GM12878 (cell line): ENCODE data around the gene SLC22A4. TPM values are rescaled to one million over a fixed set of nuclear protein-coding genes. Genes with fewer than 3 reads are reported as not detected.
A peak's percentile ranks its signal among the peaks of the same experiment; 100 is the strongest.

Experiments
- ATAC-seq: fragments of 200-7000 bp; cut with Tn5 transposase; 3 replicates; pipeline ENCODE4 v1.9.1; 2020; ENCODE audit warnings: mild to moderate bottlenecking, moderate library complexity
- BruUV-seq: library from RNA; stranded (reverse); fragments of 400-500 nt; replicated peaks from 2 replicates; lab custom pipeline; 2021; lab: Mats Ljungman, UMichigan
- CTCF ChIA-PET: fragments of 300-600 bp; sonication (Branson Sonifier 250); formaldehyde crosslinking; extraction: SDS; loops from one replicate; lab custom pipeline; 2021; ENCODE audit warnings: inconsistent platforms; lab: Yijun Ruan, JAX
- POLR2A ChIA-PET: fragments of 350-600 bp; formaldehyde crosslinking; extraction: SDS; loops from one replicate; lab custom pipeline; 2021; ENCODE audit warnings: inconsistent platforms; lab: Charles Lee
- RAD21 ChIA-PET: fragments of 300-600 bp; sonication (Branson Sonifier 250); formaldehyde crosslinking; loops from one replicate; lab custom pipeline; 2023; ENCODE audit warnings: antibody characterized with exemption; ENCODE audit not compliant: unreplicated experiment; lab: Charles Lee
- SMC1A ChIA-PET: fragments of 300-600 bp; sonication (Branson Sonifier 250); formaldehyde crosslinking; loops from one replicate; lab custom pipeline; 2023; ENCODE audit not compliant: unreplicated experiment, uncharacterized antibody; lab: Charles Lee
- DNase-seq: peaks from one replicate; pipeline ENCODE4 v3.0.0-alpha.2; 2011; ENCODE audit warnings: low read depth, low spot score
- FAIRE-seq: peaks from 3 replicates; lab custom pipeline; 2011; peaks lifted over from hg19 to GRCh38; lab: Jason Lieb, UNC
- H2AFZ ChIP-seq: 2 replicates; pipeline ENCODE4 v1.6.0; 2011; ENCODE audit warnings: low read depth, low read length, control low read depth; ENCODE audit not compliant: control insufficient read depth
- H3K27ac ChIP-seq: 2 replicates; pipeline ENCODE4 v1.5.1; 2011; ENCODE audit warnings: control low read depth; ENCODE audit not compliant: control insufficient read depth, insufficient read depth
- H3K27me3 ChIP-seq, 2 experiments: replicated peaks in 1 of 2; 2 replicates each; pipeline versions ENCODE4 v1.6.0 to v1.6.1; 2011; ENCODE audit warnings: low read length in 1 of 2; ENCODE audit not compliant: control insufficient read depth in 2 of 2, insufficient read depth in 2 of 2
- H3K36me3 ChIP-seq, 2 experiments: 2 replicates each; pipeline ENCODE4 v1.5.1; 2011; ENCODE audit warnings: low read length in 1 of 2; ENCODE audit not compliant: control insufficient read depth in 2 of 2, insufficient read depth in 2 of 2
- H3K4me1 ChIP-seq: 2 replicates; pipeline ENCODE4 v1.6.1; 2011; ENCODE audit warnings: mild to moderate bottlenecking, low read length, moderate library complexity, mixed read lengths; ENCODE audit not compliant: control insufficient read depth, insufficient read depth
- H3K4me2 ChIP-seq: 2 replicates; pipeline ENCODE4 v1.6.0; 2011; ENCODE audit warnings: control low read depth; ENCODE audit not compliant: control insufficient read depth, insufficient read depth
- H3K4me3 ChIP-seq: fragments of 200-600 bp; sonication (generic); 2 replicates; pipeline ENCODE4 v1.5.1; 2016
- H3K79me2 ChIP-seq: 2 replicates; pipeline ENCODE4 v1.6.0; 2011; ENCODE audit warnings: low read length; ENCODE audit not compliant: control insufficient read depth, insufficient read depth
- H3K9ac ChIP-seq: 2 replicates; pipeline ENCODE4 v1.8.0; 2011; ENCODE audit warnings: low read length, control low read depth, mixed read lengths; ENCODE audit not compliant: control insufficient read depth, insufficient read depth
- H3K9me3 ChIP-seq: replicated peaks from 3 replicates; pipeline ENCODE4 v1.5.1; 2011; ENCODE audit warnings: mild to moderate bottlenecking, low read length; ENCODE audit not compliant: control insufficient read depth, insufficient read depth
- H4K20me1 ChIP-seq: 2 replicates; pipeline ENCODE4 v1.6.0; 2011; ENCODE audit not compliant: control insufficient read depth, insufficient read depth
- DPF2 ChIP-seq: fragments of 450-650 bp; IDR thresholded peaks from 2 replicates; pipeline ENCODE4 v1.6.1; 2017; ENCODE audit warnings: mild to moderate bottlenecking
- EED ChIP-seq: sonication (generic); IDR thresholded peaks from 2 replicates; pipeline ENCODE4 v1.6.1; 2016; ENCODE audit warnings: antibody characterized with exemption, low read depth
- GABPA ChIP-seq: IDR thresholded peaks from 2 replicates; pipeline ENCODE4 v1.6.1; 2014; ENCODE audit warnings: antibody characterized with exemption, low read depth, mild to moderate bottlenecking, inconsistent platforms
- IRF4 ChIP-seq: IDR thresholded peaks from 2 replicates; pipeline ENCODE4 v1.6.1; 2011; ENCODE audit warnings: low read depth, low read length
- MLLT1 ChIP-seq: fragments of 450-650 bp; IDR thresholded peaks from 2 replicates; pipeline ENCODE4 v1.6.1; 2016; ENCODE audit warnings: mild to moderate bottlenecking
- NFXL1 ChIP-seq: fragments of 450-650 bp; IDR thresholded peaks from 2 replicates; pipeline ENCODE4 v1.6.1; 2017; ENCODE audit warnings: antibody characterized with exemption, mild to moderate bottlenecking, borderline replicate concordance
- NFYA ChIP-seq: IDR thresholded peaks from 2 replicates; pipeline ENCODE4 v1.6.1; 2011; ENCODE audit warnings: low read depth, mild to moderate bottlenecking, low read length, improper control_type of control experiment, borderline replicate concordance
- POLR2AphosphoS5 ChIP-seq: IDR thresholded peaks from 2 replicates; pipeline ENCODE4 v1.6.1; 2011; ENCODE audit warnings: mild to moderate bottlenecking, low read length, inconsistent platforms
- PRDM15 ChIP-seq: fragments of 450-650 bp; formaldehyde crosslinking; IDR thresholded peaks from 2 replicates; pipeline ENCODE4 v1.4.0; 2020; ENCODE audit warnings: mild to moderate bottlenecking, moderate library complexity
- SMAD1 ChIP-seq: fragments of 450-650 bp; IDR thresholded peaks from 2 replicates; pipeline ENCODE4 v1.6.1; 2018; ENCODE audit warnings: mild to moderate bottlenecking, low read depth; ENCODE audit not compliant: partially characterized antibody
- YBX1 ChIP-seq: fragments of 450-650 bp; IDR thresholded peaks from 2 replicates; pipeline ENCODE4 v1.6.1; 2016; ENCODE audit warnings: antibody characterized with exemption
- ZNF687 ChIP-seq: fragments of 450-650 bp; IDR thresholded peaks from 2 replicates; pipeline ENCODE4 v1.6.1; 2017; ENCODE audit warnings: mild to moderate bottlenecking, moderate library complexity
- WGBS: methylation state at CpG from one replicate; pipeline ENCODE4 v1.1.6; 2016; ENCODE audit warnings: low lambda C conversion rate; ENCODE audit not compliant: insufficient replicate concordance, insufficient coverage; ENCODE audit errors: missing lambda C conversion rate; 5-methylcytosine and 5-hydroxymethylcytosine counted together
- in situ Hi-C: fragments of 300-500 bp; cut with MboI; formaldehyde crosslinking; loops from 9 replicates; pipeline ENCODE4 v1.14.3; 2018; ENCODE audit warnings: mixed read lengths
- intact Hi-C: fragments of 100-400 bp; cut with micrococcal nuclease; formaldehyde crosslinking; loops from one replicate; pipeline ENCODE4 v1.14.2; 2022; ENCODE audit not compliant: unreplicated experiment
- polyA plus RNA-seq, 11 experiments: library from polyadenylated mRNA; depleted of rRNA in 4 of 11; unstranded in 6 of 11; stranded (reverse) in 5 of 11; fragments of >200 nt; fragmentation: Nextera tagmentation in 4 of 11; fragmentation: Illumina TruSeq in 1 of 11; extraction: Ambion mirVana in 4 of 11; extraction: Trizol in 1 of 11; gene quantifications; 1 replicate in 1 of 11; 2 replicates in 10 of 11; pipeline versions ENCODE4 v1.2.1 to v1.2.3, GENCODE V29; 2011 to 2016; ENCODE audit warnings: inconsistent platforms in 2 of 11, missing spikeins in 2 of 11, low read depth in 1 of 11
- total RNA-seq, 4 experiments: library from RNA; depleted of rRNA in 3 of 4; stranded (reverse); fragments of >200 nt in 3 of 4; fragmentation: Illumina TruSeq in 1 of 4; extraction: Trizol in 1 of 4; gene quantifications; 2 replicates each; pipeline versions ENCODE4 v1.2.1 to v1.2.3, GENCODE V29; 2013 to 2021

Gene SLC22A4
- total and polyA plus RNA-seq, 10 of the 15 experiments (the other 5 are each of a cell fraction or from before 2014, with no cell fraction given) = 0.04 to 0.61 (median 0.10) TPM; not detected in 2

- H4K20me1 ChIP-seq = no peaks in the 10 kb centered on the region
- no TSS peak for BruUV-seq
- ChIA-PET POLR2A (interaction anchor here (0.6 to 3.3 kb wide), 6 partner anchors 9 to 833 kb away, joined by 3 to 10 read pairs (median 6); partner anchors contain the start of genes IRF1 and SLC22A4), SMC1A (interaction anchor here (0.7 to 4.3 kb wide), 10 partner anchors 7 to 235 kb away, joined by 3 to 33 read pairs (median 3); no protein-coding TSS in a partner anchor), CTCF (interaction anchor here (0.5 to 11.6 kb wide), 9 partner anchors 10 to 101 kb away, joined by 3 to 117 read pairs (median 5); partner anchors contain the start of gene SLC22A5), RAD21 (interaction anchor here (1.0 to 3.1 kb wide), 10 partner anchors 8 to 552 kb away, joined by 3 to 26 read pairs (median 6); partner anchors contain the start of genes P4HA2 and SLC22A4)
- FAIRE-seq = no peak
- H3K27me3 ChIP-seq = no peaks in the 10 kb centered on the region
- peaks cover 34% of the 10 kb centered on the region for H3K4me1 ChIP-seq
- H3K4me3 ChIP-seq = no peak overlapping the region
- 49% methylated on average over 6 of the region's 6 CpGs for WGBS
- DNase-seq = no peak
- peak; percentile 35 for ATAC-seq
- no peaks in the 10 kb centered on the region for H3K79me2 ChIP-seq
- H3K4me2 ChIP-seq = peak overlapping the region; percentile 54; the same call in 1 of the 2 replicates
- H3K27ac ChIP-seq = peak overlapping the region; percentile 59
- H3K36me3 ChIP-seq = no peaks in the 10 kb centered on the region
- no peaks in the 10 kb centered on the region for H3K9me3 ChIP-seq
- in situ Hi-C loops (no loop called here), intact Hi-C loops (loop anchor here (2.0 kb wide), 1 partner anchor 29 kb away; no protein-coding TSS in a partner anchor)
- no peak overlapping the region; the same call in 1 of the 2 replicates for H3K9ac ChIP-seq
- H2AFZ ChIP-seq = peak overlapping the region; percentile 20
- no peak for TF ChIP-seq EED
- TF ChIP-seq NFYA = no peak
- no peak for TF ChIP-seq NFXL1
- no peak for TF ChIP-seq GABPA
- TF ChIP-seq MLLT1 = no peak
- TF ChIP-seq IRF4 = no peak
- TF ChIP-seq POLR2AphosphoS5 = peak; percentile 50; the same call in 1 of the 2 replicates
- no peak for TF ChIP-seq PRDM15 (CRISPR knock-in tag)
- no peak for TF ChIP-seq SMAD1
- no peak for TF ChIP-seq DPF2
- no peak for TF ChIP-seq YBX1
- TF ChIP-seq ZNF687 = peak; percentile 80
These were observed 26.0 kb upstream of the SLC22A4 start for GRCh38 chr5:132267931-132268768.
